Colon (tissue), 2 donors: ENCODE data around the gene TCF3.

Experiments
- FAIRE-seq: peaks from 2 replicates; lab custom pipeline; 2012; peaks lifted over from hg19 to GRCh38; lab: Jason Lieb, UNC
- donor health status: control.
- donor health status: control.

Gene TCF3

DNA sequence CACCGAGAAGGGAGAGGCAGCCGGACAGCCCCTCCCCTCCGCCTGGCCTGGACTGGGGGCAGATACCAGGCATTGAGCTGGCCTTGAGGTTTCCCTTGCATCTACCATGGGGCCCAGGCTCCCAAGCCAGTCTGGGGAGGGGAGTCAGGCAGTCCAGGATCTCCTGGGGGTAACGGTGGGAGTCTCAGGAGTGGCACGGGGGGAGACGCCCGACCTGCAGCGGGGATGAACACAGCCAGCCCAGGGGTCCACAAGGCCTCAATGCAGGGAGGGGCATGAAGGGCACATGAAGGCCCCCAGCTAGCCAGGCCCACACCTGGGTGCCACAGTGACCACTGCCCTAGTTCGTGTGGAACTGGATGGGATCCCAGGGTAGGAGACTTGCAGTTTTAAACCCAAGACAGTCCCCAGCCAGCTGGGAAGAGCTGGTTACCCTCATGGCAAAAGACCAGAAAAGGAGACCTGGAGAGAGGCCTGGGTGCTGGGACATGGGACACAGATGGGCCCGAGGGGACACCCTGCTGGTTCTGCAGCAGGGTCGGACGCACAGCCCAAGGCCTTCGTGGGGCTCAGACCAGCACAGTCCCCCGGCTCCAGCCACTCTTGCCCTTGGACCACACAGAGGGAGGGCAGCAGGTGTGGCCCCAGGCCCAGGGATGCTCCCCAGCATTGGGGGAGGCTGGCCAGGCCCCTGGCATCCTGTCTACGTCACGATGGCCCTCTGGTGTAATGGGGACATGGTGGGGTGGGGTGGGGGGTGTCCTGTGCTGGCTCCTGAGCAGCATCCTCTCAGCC lies 42.5 kb downstream of the TCF3 start:
- no peak for FAIRE-seq

DNA sequence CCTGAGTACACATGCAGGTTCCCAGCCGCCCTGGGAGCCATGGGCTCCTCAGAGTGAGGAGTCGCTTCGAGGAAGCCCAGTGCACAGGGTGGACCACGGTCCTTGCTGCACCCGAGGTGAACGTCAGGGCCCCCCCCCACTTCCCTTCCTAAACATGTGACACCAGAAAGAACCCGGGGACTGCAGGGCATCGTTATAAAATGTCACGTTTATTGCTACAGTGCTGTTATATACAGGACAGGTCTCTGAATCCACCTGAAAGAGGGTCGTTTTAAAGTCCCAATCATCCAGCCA lies 43.4 kb downstream of the TCF3 start:
- no peak for FAIRE-seq

DNA sequence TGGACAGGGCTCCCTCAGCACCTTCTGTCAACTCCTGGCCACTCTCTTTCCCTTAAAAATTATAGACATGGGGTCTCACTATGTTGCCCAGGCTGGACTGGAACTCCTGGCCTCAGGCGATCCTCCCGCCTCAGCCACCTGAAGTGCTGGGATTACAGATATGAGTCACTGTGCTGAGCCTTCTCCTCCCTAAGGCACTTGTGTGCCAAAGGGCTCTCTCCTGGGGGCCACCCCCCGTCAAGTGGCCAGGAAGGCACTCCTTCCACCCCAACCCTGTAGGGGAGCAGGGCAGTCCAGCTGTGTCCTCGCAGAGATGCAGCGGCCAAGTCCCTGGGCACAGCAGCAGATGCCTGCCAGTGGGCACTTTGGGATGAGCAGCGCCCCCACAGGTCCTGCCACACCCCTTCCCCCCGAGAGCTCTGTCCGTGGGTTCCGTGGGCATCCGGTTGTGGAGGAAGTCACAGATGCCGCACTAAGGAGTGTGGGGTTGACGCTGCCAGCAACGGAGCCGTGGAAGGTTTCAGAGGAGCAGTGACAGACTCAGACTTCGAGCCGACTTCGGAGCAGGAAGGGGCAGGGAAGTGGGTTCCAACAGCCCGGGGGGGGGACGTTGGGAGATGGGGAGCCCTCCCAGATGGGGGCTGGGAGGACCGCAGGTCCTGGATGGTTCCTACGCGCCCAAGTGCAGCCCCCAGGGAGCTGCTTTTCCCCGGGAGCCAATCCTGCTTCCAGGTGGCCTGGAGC lies 43.9 kb downstream of the TCF3 start:
- no peak for FAIRE-seq

DNA sequence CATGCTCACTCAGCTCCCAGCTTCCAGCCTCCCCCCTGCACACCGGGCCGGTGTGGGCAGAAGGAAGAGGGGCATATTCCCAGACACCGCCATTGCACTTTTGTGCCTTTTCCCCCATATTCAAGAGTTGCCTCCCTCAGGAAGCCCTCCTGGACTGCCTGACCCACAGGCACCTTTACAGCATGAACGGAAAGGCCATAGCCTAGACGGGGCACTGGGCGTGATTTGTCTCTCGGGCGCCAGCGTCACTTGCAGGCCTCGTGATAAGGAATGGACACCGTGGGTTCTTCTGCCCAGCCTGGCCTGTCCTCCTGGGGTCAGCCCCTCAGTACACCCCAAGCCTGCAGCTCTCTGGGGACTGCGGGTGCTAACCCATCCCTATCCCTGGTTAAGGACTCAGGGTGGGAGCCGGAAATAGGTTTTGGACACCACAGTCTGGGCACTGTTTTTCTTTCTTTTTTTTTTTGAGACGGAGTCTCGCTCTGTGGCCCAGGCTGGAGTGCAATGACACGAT lies 46.2 kb downstream of the TCF3 start:
- no peak for FAIRE-seq

DNA sequence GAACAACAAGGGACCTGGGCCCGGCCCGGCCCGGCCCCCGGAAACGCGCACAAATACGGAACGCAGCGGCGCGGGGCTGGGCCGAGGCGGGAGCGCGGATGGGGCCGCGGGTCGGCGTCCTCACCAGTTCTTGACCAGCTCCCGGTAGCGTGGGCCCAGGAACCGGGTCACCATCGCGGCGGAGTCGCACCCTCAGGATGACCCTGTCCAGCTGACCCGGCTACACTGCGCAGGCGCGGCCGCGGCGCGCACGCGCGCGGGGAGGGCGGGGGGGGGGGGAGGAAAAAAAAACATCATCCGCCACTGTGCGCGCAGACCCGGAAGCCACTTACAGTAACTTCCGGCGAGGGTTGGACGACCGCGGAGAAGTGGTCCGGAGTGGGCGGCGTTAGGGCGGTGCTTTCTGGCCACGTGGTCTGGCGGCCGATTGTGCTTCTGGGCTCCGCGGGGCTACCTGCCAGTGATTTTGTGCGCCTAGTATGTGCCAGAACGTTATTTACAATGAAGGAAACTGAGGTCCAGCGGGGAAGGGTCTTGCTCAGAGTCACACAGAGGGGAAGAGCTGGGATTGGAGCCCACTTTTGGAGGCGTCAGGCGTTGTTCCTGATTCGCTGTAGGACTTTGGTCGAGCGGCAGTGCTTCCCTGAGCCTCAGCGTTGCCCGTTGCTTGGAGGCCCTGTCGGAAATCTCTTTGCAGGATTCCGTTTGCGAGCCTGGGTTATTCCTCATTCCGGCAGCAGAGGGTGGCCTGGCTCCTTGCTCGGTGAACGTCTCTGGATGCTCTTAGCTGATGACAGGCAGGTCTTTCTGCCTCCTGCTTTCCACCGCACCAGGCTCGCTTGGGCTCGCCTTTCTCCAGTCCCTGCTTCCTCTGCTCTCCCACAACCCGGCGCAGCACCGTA lies 46.9 kb downstream of the TCF3 start, which contains the start of gene UQCR11:
Gene UQCR11 (minus strand): TSS at position 227 of the 902 bp plus-strand sequence. CDS start 53 bp downstream, at position 174.
- FAIRE-seq, result no peak

DNA sequence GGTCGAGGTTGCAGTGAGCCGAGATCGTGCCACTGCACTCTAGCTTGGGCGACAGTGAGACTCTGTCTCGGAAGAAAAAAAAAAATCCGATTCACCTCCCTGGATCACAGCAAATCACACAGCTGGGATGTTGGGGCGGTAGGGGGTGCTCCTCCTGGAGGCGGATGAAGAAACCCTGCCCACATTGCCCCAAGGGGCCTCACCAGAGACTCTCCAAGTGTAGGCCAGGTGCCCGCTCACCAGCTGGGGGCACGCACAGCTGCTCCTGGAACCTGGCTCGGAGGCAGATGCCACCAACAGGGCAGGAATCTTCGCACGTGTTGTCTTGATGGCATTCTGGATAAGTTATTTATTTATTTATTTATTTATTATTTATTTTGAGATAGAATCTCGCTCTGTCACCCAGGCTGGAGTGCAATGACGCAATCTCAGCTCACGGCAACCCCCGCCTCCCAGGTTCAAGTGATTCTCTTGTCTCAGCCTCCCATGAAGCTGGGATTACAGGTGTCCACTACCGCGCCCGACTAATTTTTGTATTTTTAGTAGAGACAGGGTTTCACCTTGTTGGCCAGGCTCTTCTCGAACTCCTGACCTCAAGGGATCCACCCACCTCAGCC lies 50.2 kb downstream of the TCF3 start:
- FAIRE-seq, result no peak

DNA sequence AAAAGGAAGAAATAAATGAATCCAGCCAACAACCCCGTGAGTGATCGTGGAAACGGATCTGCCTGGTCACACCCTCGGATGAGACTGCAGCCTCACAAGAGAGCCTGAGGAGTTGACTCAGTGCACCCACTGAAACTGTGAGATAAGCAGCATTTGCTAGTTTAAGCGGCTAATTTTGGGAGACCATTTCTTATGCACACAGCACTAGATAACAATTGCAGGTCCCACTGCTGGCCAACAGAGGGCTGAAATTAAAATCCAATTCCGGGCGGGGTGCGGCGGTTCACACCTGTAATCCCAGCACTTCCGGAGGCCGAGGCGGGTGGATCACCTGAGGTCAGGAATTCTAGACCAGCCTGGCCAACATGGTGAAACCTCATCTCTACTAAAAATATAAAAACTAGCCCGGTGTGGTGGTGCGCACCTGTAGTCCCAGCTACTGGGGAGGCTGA lies 50.8 kb downstream of the TCF3 start:
- no peak for FAIRE-seq

DNA sequence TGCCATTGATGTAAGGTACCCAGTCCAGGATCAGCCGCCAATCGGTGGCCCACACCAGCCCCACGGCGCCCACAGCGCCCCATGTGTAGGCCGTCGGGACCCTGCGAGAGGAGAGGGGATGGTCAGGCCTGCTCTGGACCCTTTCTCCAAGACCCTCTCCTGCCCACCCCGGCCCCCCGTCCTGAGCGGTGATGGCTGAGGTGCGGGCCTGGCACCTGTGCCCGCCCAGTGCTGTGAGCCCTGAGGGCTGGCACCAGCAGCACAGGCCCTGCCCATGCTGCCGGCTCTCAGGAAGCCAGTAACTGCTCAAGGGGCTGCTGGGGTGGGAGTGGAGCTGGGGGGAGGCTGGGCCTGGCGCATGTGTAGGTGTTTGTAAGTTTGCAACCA lies 53.0 kb downstream of the TCF3 start:
- no peak for FAIRE-seq

DNA sequence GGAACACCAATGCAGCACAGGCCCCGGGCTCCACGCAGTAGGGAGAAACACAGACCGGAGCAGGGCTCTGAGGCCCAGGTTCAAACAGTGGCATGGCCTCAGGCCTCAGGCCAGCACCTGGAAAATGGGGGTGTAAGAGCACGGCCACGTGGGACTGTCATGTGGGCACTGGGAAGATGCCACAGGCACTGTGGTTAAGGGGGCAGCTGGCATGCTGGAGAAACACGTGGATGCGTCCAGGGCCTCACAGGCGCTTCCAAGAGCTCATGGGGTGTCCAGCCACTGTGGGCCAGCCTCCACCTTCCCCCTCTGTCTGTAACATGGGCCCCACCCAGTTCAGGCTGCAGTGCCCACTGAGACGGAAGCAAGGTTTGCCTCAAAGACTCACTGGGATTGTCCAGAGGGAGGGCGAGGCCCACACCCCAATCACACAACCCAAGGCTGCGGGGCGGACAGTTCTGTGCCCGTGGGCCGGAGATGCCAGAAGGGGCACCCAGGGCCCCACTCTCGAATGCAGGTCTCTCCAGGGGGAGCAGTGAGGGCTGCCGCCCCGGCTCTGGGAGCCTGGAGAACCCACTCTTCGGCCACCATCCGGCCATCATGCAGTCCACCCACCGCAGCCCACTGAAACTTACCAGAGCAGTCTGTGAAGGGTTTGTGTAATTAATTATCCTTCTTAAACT lies 53.5 kb downstream of the TCF3 start:
- no peak for FAIRE-seq

DNA sequence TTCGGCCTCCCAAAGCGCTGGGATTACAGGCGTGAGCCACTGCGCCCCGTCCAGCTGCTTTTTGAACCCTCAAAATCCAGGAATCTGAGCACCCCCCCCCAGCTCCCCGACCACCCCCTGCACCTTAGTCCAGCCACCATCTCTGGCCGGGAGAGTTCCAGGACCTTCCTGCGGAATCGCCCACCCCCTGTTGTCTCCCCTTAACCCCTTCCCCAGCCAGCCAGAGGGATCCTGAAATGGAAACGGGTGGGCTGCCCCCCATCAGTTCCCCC lies 59.0 kb downstream of the TCF3 start:
- no peak for FAIRE-seq

DNA sequence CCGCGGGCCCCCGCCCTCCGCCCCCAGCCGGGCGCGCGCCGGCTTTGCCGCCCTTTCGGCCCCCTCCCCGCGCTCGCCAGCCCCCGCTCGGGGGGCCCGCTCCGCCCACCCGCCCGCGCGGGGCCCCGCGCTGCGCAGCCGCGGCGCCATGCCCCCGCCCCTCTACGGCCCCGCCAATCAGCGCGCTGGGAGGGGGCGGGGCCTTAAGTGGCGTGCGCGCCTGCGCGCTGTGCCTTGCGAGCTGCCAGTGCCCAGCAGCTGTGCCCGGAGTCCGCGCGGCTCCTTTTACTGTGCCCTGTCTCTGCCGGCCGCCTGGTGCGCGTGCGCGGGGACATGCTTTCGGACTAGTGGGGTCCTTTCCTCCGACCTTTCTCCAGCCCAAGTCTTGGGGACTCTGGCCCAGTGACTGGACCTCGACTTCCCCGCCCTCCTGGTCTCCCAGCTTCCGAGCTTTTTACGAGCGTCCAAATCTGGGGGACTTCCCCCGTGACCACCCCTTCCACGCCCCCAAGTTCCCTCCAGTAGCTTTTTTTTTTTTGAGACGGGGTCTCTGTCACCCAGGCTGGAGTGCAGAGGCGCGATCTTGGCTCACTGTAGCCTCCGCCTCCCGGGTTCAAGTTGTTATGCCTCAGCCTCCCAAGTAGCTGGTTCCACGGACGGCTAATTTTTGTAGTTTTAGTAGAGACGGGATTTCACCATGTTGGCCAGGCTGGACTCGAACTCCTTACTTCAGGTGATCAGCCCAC lies 59.5 kb downstream of the TCF3 start, which contains the start of gene MBD3:
Gene MBD3 (minus strand): TSS at position 111 of the 746 bp plus-strand sequence. CDS start 234 bp downstream, outside the sequence.
- no peak for FAIRE-seq

DNA sequence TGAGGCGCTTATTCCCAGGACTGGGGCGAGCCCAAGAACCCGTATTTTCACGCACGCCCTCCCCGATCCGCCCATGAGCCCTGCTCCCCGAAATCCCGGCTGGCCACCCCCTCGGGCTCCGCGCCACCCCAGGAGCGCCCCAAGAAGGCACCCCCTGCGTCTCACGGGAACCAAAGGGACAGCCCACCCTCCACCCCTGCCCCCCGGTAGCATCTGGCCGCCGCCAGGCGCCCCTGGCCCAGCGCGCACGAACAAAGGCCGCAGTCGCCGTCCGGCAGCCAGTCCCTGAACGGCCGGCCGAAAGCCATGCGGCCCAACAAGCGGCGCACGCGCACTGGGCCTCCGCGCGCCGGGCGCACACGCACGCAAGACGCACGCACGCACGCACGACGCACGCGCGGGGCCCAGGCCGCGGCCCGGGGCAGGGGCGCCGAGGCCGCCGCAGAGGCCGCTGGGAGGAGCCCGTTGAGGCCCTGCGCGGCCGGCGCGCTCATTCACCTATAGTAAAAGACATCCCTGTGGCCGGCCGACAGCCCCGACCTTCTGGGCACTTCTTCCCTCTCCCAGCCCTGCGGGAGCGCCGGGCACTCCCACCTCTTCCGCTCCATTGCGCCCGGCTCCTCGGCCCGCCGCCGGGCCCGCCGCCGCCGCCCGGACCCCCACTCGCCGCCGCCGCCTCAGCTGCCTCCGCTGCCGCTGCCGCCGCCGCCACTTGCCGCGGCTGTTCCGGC lies 60.2 kb downstream of the TCF3 start:
- FAIRE-seq, result no peak

DNA sequence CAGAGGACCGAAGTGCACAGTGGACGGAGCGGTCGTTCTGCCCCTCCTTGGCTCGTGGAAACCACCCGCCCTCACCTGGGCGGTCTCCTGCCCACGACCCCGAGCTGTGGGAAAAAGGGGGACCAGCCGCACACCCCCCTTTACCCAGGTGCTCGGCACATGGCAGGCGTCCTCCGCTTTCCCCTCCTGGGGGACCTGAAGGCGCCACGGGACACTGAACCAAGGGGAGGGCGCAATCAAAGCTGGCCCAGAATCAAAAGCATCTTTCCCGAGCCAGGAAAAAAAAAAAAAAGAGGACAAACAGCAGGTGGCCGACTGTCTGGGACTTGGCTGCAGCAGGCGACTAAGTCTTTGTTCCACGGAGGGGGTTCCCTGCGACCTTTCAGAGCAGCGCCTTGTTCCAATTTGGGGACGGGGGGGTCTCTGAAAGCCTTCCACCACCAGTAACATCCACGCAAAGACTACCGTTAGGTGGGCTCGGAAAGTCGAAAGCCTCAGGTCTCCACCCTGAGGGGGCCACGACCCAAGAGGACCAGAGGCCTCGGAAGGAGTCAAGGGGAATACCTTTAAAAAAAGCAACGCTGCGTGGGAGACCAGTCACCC lies 60.9 kb downstream of the TCF3 start:
- FAIRE-seq, result no peak

DNA sequence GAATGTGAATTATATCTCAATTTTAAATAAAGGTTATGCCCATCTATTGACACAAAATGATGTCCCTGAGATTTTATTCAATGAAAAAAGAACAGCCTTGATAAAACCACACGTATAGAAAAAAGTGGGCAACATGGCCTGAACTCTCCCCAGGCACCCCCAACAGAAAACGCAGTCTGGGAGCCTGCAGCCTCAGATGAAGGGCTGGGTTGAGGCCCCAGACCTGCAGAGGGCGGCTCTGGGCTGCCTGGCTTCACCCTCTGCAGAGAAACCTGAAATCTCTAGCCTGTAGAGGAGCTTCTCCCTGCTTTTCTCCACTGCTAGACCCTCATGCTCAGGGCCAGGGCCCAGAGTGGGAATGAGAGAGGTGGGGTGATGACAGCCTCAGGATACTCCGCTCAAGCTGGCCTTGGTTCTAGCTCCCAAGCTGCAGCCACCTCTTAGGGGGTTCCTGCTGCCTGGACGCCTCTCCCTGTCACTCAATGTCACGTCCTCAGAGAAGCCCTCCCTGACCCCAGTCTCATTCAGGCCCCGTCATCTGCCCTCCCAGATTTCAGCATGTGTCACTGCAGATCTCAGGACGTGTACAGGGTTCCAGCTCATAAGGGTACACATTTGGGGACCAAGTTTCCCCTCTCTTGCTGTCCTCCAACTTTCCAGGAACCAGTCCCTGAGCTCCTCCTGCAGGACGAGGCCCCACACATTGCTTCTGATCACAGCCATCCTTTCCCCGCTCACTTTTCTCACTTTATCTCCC lies 61.6 kb downstream of the TCF3 start:
- FAIRE-seq, result no peak

DNA sequence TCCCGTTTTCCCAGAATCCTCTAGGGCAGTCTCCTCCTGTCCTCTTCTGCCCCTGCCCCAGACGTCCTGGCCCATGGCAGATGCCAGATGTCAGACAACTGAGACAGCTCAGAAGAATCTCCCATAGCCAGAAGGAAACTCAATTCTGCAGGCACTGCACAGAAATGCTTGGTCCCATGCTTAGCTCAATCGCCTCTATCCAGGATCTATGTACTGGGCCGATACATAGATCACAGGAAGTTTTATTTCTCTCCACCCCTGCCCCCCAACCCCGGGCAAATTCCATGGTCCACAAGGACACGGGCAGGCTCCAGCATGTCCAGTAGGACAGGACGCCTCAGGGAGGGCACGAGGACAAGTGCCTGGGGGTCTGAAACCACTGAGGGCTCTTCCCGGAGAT lies 64.5 kb downstream of the TCF3 start:
- no peak for FAIRE-seq

DNA sequence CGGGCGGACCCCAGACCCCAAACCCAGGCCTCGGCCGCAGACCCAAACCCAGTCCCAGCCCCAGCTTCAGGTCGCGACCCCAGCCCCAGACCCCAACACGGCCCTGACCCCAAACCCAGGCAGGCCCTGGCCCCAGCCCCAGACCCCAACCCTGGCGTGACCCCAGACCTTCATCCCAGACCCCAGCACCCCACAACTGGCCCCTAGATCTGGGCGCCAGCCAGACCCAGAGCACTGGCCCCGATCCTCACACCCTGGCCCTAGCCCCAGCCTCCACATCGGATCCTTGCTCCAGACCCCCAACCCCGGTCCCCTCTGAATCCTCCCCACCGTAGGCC lies 67.2 kb downstream of the TCF3 start:
- FAIRE-seq, result no peak

DNA sequence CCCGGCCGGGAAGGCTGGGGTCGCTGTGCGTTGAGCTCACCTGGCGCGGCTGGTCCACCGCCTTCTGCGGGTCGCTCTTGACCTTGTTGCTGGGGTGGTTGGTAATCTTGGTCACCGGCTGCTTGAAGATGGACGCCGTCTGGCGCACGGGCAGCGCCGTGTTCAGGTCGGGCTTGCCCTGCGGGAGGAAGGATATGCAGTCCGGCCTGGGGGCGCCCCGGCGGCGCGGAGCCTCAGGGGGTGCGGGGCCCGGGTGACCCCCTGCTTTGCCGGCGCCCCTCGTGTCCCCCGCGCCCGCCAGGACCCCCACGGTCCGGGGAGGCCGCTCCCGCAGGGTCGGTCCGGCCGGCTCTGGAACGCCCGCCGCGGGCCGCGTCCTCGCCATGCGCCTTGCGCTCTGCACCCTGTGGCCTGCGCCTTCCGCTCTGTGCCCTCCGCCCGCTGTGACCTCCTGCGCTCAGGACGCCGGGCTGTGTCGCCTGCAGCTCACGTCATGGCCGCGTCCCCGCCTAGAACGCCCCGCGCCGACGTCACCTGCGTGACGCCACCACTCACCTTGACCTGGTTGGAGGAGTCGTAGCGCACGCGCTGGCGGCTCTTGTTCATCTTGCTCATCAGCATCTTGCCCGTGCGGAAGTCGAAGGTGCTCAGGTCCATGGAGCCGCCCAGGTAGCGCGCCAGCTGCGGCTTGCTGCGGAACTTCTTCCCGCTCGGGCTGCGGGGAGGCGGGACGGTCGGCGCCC lies 67.7 kb downstream of the TCF3 start:
- no peak for FAIRE-seq

DNA sequence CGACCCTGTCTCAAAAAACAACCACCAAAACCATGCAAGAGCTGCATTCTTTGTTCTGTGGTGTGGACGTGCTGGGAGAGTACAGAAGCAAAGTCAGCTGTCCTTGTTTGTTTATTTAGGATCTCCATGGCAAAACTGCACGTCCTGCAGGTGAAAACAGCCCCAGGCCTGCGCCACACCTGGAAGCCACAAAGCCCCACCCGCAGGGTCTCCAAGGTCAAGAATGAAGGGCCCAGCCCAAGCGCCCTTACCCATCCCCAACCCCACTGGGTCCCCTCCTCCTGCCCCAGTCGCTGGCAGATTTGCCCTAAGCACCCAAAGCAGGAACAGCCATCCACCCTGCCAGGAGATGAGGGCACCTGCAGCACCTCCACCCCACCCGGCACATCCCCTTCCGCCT lies 70.2 kb downstream of the TCF3 start:
- no peak for FAIRE-seq
